Motor neuron (in vitro differentiated cells): ENCODE results near the gene SLC6A6. TPM values are rescaled to one million over a fixed set of nuclear protein-coding genes. Genes with fewer than 3 reads are reported as not detected.
A peak's percentile ranks its signal among the peaks of the same experiment; 100 is the strongest.

ENCODE experiments used
- ATAC-seq, 8 experiments: fragments of 200-7000 bp; cut with Tn5 transposase; replicated peaks in 6 of 8; 2 replicates each; pipeline ENCODE4 v1.8.0; 2021; ENCODE audit warnings: mild to moderate bottlenecking in 8 of 8, moderate library complexity in 8 of 8
- H3K27ac ChIP-seq, 2 donors: fragments of 250-450 bp; sonication (Bioruptor Pico); 2 replicates each; pipeline ENCODE4 v1.9.0; 2021; ENCODE audit warnings: antibody characterized with exemption in 2 of 2, mild to moderate bottlenecking in 2 of 2, moderate library complexity in 1 of 2
- H3K4me1 ChIP-seq, 2 donors: fragments of 250-450 bp; sonication (Bioruptor Pico); replicated peaks in 1 of 2; 2 replicates each; pipeline ENCODE4 v1.6.1; 2021; ENCODE audit warnings: antibody characterized with exemption in 2 of 2, mild to moderate bottlenecking in 2 of 2, moderate library complexity in 1 of 2
- H3K4me3 ChIP-seq, 5 donors: fragments of 250-450 bp; sonication (Bioruptor Pico); 2 replicates each; pipeline ENCODE4 v1.9.0; 2021; ENCODE audit warnings: antibody characterized with exemption in 5 of 5, mild to moderate bottlenecking in 5 of 5, moderate library complexity in 4 of 5
- WGBS, 10 experiments: fragments of 450-650 bp; shearing (Covaris generic); methylation state at CpG; one replicate each; pipeline ENCODE4 v1.0.0; 2022; 5-methylcytosine and 5-hydroxymethylcytosine counted together
- in situ Hi-C, 9 experiments: fragments of 400-800 bp; cut with MboI; loops; one replicate each; pipeline ENCODE4 v1.15.0; 2021; ENCODE audit warnings: low sequenced_read_pairs in 9 of 9, low pct_unique_long_range_greater_than_20kb in 2 of 9; ENCODE audit not compliant: unreplicated experiment in 9 of 9
- total RNA-seq, 8 experiments: library from RNA; unstranded; fragments of 300-600 nt; gene quantifications; 2 replicates each; pipeline versions ENCODE4 v1.2.3 to v1.2.4, GENCODE V29; 2022

The SLC6A6 gene
- total RNA-seq, 8 experiments from 2014 or later = 5.6 to 53.5 (median 8.3) TPM

DNA sequence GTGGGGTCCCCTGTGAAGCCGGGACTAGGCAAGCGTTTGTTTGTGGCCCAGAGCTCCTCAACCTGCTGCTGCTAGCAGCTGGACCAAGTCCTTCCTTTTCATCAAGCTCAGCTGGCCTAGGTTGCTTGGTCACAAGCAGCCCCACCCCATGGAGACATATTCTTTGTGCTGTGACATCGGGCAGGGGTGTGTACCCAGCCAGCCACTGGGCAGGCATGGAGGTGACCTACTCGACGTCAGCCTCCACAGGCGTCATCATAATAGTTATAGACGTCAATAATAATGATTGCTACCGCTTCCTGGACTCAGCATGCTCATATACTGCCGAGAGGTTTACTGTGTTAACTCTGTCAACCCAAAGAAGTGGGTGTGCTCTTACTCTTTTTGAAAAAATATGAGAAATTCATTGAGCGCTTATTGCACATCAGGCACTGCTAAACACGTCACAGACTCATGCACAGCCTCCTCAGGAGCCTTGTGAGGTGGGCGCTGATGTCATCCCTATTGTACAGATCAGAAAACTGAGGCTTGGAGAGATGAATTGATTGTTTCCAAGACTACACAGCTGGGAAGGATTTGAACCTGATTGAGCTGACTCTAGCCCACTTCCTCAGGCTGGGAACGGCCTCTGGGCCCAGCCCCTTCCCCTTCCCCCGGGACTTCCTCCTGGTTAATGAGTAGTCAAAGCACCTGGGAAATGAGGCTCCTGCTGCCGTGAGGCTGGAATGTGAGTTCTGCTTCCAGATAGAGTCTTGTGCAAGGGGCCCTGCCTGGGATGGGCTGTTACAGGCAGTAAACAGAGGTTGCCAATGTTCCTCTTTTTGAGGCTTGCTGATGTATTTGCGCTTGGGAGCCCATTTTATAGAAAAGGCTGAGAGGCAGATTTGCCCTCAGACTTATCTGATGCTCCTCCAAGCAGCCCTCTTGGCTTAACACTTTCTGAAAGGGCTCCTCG is 16.2 kb downstream of the SLC6A6 start:
- in situ Hi-C loops = no loop called here
- H3K27ac ChIP-seq = no peak overlapping the region
- 60 to 100% (median 81%) methylated on average over 1 to 10 of the region's 17 CpGs; no CpG with 5 or more reads in 2 of the 10 experiments for WGBS, 10 experiments
- no peak overlapping the region for H3K4me3 ChIP-seq
- H3K4me1 ChIP-seq = peaks cover 0 to 7% of the 10 kb centered on the region in 2 donors
- peak in 4 of 8 experiments; percentile 24 to 58 (median 43) for ATAC-seq

DNA sequence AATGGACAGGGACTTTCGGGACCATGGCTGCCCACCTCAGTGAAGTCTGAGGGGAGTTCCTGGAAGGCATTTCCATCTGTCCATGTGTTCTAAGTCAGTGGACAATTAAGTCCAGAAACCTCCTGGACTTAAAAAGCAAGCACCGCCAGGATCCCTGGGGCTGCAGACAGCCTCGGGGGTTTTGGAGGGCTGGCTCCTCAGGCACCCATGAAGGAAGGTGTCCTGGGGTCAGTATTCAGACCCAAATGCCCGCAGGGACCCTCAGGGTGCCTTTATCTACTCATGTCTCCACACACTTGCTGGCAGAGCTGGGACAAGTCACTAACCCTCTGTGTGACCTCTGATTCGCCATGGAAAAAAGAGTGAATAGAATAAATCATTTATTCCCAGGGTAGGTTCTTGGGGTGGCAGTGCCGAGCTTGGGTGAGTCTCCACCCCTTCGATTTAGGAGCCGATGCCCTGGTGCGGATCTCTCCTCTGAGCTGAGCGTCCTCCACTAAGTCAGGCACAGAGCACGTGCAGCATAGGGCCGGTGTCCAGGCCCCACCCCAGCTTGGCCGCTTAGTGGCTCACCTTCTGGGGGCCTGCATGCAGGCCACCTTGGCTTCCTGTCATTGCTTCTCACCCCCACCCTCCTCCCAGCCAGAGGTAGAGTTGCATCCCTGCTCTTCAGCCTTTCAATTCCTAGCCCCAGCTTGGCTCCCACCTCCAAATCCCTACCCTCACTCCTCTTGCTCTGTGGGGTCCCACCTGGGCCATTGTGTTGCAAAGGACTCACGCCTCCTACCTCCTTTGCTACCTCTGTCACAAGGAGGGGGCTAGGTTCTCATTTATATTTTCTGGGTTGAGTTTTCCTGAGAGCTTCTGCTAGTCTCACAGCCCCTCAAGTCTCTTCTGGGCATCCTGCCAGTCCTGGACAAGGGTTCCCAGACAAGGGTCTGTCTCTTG is 19.9 kb downstream of the SLC6A6 start:
- Histone ChIP-seq H3K4me1 (peaks cover 0 to 15% of the 10 kb centered on the region in 2 donors), H3K4me3 (no peak overlapping the region), H3K27ac (no peak overlapping the region)
- ATAC-seq = no peak
- in situ Hi-C loops = no loop called here
- WGBS, 10 experiments = 86 to 100% (median 91%) methylated on average over 3 to 10 of the region's 14 CpGs; no CpG with 5 or more reads in 4 of the 10 experiments

DNA sequence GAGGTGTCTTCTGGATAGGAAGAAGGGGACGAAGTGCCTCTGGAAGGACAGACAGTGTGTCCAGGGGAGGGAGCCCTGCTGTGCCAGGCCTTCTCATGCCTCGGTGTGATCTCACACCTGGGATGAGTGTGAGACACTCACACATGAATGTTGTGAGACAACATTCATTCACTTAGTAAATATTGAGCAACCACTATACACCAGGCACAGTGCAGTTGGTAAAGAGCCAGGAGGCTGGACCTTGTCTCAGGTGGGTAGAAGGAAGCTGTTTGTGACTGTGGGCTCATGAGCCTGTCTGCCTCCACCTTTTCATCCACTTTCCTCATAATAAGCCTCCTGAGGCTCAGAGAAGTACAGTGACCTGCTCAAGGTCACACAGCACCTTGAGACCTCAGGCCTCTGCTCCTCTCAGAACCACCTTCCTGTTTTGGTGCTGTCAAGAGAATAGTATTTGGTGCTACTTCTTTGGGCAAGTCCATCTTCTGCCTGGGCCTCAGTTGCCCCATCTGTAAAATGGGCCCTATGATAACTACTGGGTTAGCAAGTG is 20.9 kb downstream of the SLC6A6 start:
- ATAC-seq = no peak
- no peak overlapping the region for H3K4me3 ChIP-seq

GRCh38 chr3:14423963-14424362 is 21.6 kb downstream of the SLC6A6 start:
- no peak for ATAC-seq
- in situ Hi-C loops = no loop called here
- Histone ChIP-seq H3K27ac (no peak overlapping the region), H3K4me1 (peaks cover 0 to 9% of the 10 kb centered on the region in 2 donors), H3K4me3 (no peak overlapping the region)
- 43 to 100% (median 70%) methylated on average over 1 to 3 of the region's 3 CpGs; no CpG with 5 or more reads in 3 of the 10 experiments for WGBS, 10 experiments

More for the DNA sequence above, 20.9 kb downstream of the SLC6A6 start:
- H3K4me1 ChIP-seq = peaks cover 0 to 12% of the 10 kb centered on the region in 2 donors
- 56 to 100% (median 86%) methylated on average over 1 to 2 of the region's 2 CpGs; no CpG with 5 or more reads in 6 of the 10 experiments for WGBS, 10 experiments
- in situ Hi-C loops = no loop called here
- H3K27ac ChIP-seq = no peak overlapping the region

- 73 to 97% (median 84%) methylated on average over 3 to 17 of the region's 23 CpGs; no CpG with 5 or more reads in 2 of the 10 experiments for WGBS, 10 experiments
- in situ Hi-C loops = no loop called here
- peaks cover 0 to 9% of the 10 kb centered on the region in 2 donors for H3K4me1 ChIP-seq
- H3K4me3 ChIP-seq = no peak overlapping the region
- peak in 2 of 8 experiments; percentile 4 to 22 for ATAC-seq
- H3K27ac ChIP-seq = no peak overlapping the region
These were observed 22.5 kb downstream of the SLC6A6 start for GRCh38 chr3:14424711-14425580.

- in situ Hi-C loops = no loop called here
- 46 to 100% (median 63%) methylated on average over 1 to 6 of the region's 16 CpGs; no CpG with 5 or more reads in 2 of the 10 experiments for WGBS, 10 experiments
- ATAC-seq = peak in 6 of 8 experiments; percentile 36 to 83 (median 44)
- H3K4me1 ChIP-seq = peaks cover 0 to 9% of the 10 kb centered on the region in 2 donors
- no peak overlapping the region for H3K27ac ChIP-seq
- no peak overlapping the region for H3K4me3 ChIP-seq
These were observed 23.3 kb downstream of the SLC6A6 start for GRCh38 chr3:14425581-14426304.

GRCh38 chr3:14426305-14426620 is 23.9 kb downstream of the SLC6A6 start:
- in situ Hi-C loops = no loop called here
- ATAC-seq = no peak
- 60 to 100% (median 87%) methylated on average over 1 to 5 of the region's 5 CpGs; no CpG with 5 or more reads in 4 of the 10 experiments for WGBS, 10 experiments
- H3K4me1 ChIP-seq = peaks cover 0 to 9% of the 10 kb centered on the region in 2 donors
- no peak overlapping the region for H3K4me3 ChIP-seq
- no peak overlapping the region for H3K27ac ChIP-seq

DNA sequence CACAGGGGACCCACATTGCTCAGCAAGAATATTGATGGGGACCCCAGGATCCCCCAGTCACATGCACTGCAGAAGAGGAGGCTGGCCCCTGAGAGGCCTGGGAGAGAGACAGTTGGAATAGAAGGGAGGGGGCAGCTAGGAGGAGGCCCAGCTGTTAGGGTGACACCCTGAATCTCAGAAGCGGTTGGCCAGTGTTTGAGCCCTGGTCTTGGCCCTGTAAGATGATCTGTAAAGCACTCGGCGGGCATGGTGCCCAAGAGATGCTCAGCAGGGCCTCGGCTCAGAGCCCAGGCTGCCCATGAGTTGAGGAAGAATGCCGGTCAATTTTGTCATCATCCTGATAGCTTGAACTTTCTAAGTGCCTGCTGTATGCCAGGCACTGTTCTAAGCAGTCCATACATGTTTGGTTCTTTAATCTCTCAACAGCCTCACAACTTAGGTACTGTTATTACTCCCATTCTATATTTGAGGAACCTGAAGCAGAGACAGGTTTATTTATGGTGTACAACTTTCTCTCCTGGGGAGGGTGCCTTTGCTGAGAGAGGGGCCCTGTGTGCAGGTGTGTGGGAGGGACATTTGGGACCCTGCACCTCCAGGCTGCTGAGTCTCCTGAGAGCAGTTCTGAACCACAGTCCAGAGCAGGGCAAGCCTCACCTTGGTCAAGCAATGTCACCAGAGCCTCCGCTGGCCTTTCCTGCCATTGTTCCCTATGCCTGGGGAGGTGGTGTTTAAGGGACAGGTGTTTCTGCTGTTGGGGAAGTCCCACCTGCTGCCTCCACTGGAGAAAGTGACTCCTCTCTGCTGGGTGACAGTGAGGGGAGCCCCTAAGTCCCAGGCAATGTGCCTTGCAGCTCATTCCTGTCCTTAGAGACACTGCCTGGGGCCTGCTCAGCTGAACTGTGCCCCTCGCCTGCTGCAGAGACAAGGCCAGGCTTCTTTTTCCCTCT is 26.0 kb downstream of the SLC6A6 start:
- 0 to 94% methylated on average over 1 to 5 of the region's 7 CpGs; no CpG with 5 or more reads in 8 of the 10 experiments for WGBS, 10 experiments
- H3K27ac ChIP-seq = no peak overlapping the region
- in situ Hi-C loops = no loop called here

GRCh38 chr3:14429237-14429636 is 26.8 kb downstream of the SLC6A6 start:
- in situ Hi-C loops = no loop called here
- no peak overlapping the region for H3K4me3 ChIP-seq
- WGBS, 10 experiments = 50 to 97% (median 88%) methylated on average over 1 to 5 of the region's 5 CpGs; no CpG with 5 or more reads in 6 of the 10 experiments
- H3K27ac ChIP-seq = no peak overlapping the region
- peaks cover 7 to 18% of the 10 kb centered on the region in 2 donors for H3K4me1 ChIP-seq
- ATAC-seq = no peak

More for the DNA sequence above, 26.0 kb downstream of the SLC6A6 start:
- Histone ChIP-seq H3K4me3 (no peak overlapping the region), H3K4me1 (peaks cover 7 to 21% of the 10 kb centered on the region in 2 donors)
- no peak for ATAC-seq

DNA sequence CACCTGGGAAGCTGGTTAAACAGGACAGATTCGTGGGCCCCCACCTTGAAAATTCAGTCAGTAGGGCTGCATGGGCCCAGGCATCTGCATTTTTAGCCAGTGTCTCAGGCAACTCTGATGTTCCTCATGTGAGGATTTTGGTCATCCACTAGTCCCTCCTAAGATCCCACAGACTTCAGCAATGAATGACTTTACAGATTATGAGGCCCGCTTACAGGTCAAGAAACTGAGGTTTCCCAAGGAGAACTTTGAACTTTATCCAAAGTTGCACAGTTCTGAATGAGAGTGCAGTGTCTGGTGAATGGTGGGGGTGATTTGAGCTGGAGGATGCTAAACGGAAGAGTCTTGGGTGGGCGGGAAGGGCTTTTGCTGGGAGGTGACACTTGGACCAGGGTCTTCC is 27.2 kb downstream of the SLC6A6 start:
- H3K27ac ChIP-seq = no peak overlapping the region
- H3K4me1 ChIP-seq = peaks cover 7 to 18% of the 10 kb centered on the region in 2 donors
- ATAC-seq = no peak
- in situ Hi-C loops = no loop called here
- no peak overlapping the region for H3K4me3 ChIP-seq
- 60 to 100% (median 100%) methylated on average over 1 to 2 of the region's 4 CpGs; no CpG with 5 or more reads in 7 of the 10 experiments for WGBS, 10 experiments
